HG03280 (cell line): ENCODE results near the gene TEKT5.
A peak's percentile ranks its signal among the peaks of the same experiment; 100 is the strongest.

Source experiments
- ATAC-seq: cut with Tn5 transposase; IDR thresholded peaks from one replicate; pipeline ENCODE4 v1.9.1; 2021; ENCODE audit warnings: mild to moderate bottlenecking, moderate library complexity; ENCODE audit not compliant: unreplicated experiment

TEKT5 gene

DNA sequence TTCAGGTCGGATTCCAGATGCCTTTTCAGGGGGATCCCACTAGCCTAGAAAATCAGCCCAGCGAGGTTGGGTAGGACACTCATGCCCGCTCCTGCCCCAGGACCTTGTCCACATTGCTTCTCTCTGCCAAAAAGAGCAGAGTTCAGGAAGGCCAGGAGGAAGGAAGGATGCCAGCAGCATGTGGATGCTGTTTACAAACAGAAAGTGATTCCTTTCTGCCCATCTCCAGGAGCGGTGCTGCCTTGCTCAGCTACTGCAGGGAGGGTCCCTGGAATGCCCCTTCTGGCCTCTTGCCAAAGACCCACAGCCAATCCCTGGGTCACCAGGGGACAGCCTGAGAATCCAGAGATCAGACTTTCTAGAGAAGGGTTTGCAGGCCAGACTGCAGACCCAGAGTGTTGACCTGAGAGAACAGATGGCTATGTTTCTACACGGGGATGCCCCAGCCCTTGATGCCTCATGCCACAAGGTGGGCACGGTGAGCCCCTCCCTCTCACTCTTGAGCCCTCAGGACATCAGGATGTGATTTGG lies 82.0 kb downstream of the TEKT5 start:
- ATAC-seq: no peak

DNA sequence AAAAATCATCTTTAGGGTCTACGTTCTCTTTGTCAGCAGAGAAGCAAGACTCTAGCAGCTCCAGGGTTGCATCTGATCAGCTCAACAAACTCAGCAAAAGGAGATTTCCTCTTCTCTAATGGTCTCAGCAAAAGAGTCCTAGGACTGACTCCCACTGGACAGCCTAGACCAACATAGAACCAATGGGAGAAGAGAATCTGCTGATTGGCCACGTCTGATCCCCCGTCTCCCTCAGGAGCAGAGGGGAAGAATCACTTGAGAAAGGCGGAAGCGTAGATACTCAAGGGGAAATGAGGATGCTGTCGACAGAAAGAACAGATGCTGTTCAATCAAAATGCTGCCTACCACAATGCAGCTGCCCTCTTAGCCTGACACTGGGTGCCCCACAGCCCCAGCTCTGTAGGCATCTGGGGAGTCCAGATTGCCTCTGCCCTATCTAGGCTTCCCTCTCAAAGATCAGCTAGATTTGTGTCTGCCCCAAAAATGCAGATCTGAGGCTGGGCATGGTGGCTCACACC lies 82.8 kb downstream of the TEKT5 start:
- ATAC-seq: no peak

DNA sequence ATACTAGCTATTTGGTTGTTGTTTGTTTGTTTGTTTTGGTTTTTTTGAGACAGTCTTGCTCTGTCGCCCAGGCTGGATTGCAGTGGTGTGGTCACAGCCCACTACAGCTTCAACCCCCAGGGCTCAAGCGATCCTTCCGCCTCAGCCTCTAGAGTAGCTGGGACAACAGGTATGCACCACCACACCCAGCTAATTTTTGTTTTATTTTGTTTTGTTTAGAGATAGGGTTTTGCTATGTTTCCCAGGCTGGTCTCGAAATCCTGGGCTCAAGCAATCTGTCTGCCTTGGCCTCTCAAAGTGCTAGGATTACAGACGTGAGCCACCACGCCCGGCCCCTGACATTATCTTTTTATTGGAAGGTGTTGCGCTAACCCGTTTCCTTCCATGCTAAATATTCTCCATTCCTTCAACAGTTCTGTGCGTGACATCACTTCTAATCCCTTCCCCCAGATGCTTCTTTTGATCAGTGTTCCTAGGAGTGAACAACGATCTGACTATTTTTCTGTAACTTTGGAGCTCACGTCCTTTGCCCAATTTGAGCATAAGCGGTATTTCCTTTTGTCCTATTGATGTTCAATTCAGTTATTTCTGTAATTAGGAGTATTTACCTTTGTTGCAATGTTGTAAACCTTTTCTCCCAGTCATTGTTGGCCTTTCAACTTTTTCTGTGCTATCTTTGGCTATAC lies 84.1 kb downstream of the TEKT5 start:
- ATAC-seq: no peak

DNA sequence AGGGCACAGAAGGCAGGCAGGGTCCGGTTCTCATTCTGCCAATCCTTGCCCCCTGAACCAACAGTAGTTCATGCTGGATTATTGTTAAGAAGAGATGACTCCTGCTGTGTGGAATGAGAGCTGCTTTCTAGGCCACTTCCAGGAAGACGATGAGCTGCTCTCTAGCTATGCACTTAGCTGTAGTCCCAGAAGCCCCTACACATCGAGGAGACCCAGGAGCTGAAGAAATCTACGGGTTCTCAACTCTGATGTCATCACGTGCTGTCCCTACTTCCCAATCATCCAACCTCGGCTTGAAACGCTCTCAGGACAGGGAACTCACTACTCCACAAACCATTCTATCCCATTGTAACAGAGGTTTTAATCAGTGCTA lies 85.3 kb downstream of the TEKT5 start:
- ATAC-seq: no peak

DNA sequence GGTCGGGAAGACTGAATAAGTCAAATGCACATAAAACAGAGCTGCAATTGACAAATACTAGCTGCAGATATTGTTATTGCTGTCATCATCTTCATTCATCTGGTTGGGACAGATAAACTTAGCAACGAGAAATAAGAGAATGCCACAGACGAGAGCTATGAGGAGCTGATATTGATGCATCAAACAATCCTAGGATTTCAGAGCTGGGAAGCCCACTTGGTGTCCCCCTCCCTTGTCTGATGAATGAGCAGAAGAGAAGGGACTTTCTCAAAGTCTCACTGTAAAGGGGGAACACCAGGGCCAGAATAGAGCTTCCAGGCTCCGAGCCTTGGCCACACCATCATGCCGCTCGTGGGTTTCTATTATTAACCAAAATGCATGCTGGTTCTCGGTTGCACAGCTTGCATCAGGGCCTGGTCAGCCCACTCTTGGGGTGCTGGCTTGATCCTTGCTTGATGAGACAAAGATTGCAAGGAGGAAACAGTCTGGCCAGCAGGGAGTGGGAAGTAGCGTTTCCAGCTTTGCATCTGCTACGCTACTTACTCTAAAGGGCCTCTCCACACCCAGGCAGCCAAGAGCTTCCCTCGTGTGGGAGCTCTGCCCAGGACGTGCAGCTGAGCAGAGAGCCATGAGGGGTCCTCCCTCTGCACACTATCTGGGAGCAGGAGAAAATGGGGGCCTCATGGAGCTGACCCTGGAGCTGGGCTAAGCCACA lies 85.9 kb downstream of the TEKT5 start:
- no peak for ATAC-seq

DNA sequence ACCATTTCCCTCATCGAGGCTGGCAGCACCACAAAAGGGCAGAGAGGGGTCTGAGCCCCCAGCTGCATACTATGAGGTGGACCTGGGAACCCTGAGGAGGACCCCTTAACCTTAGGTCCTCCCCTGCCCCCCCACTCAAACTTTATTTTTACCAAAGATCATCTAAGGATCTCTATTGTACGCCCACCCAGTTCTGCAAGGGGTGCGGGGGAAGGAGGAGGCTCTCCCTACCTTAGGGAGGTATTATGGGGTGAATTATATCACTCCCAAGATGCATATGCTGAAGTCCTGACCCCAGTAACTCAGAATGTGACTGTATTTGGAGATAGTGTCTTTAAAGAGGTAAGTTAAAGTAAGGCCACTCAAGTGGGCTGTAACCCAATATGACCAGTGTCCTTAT lies 87.6 kb downstream of the TEKT5 start:
- ATAC-seq: no peak

DNA sequence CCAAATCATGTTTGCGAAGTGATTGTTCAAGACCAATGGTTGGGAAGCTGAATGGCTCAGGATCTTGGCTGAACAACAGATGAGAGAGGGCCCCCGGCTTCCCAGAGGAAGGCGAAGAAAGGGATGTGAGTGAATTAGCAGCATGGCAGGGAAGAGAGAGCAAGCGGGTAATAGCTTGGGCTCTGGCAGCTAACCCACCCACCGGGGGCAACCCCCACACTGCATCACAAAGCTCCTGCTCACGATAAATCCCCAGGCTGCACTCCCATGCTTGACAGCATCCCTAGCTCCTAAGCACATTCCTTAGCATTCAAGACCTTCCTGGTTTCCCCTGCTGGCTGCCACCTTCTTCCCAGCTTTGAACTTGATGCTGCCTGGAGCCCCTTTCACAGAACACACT lies 88.1 kb downstream of the TEKT5 start:
- ATAC-seq: no peak

DNA sequence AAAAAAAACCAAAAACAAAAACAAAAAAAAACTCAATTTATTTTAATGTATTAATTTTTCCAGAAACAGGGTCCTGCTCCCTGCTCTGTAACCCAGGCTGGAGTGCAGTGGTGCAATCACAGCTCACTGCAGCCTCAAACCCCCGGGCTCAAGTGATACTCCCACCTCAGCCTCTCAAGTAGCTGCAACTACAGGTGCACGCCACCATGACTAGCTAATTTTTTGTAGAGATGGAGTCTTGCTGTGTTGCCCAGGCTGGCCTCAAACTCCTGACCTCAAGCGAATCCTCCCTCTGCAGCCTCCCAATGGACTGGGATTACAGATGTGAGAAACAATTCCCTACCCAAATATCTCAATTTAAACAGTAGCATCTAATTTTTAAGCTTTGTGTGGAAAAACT lies 89.1 kb downstream of the TEKT5 start:
- no peak for ATAC-seq

DNA sequence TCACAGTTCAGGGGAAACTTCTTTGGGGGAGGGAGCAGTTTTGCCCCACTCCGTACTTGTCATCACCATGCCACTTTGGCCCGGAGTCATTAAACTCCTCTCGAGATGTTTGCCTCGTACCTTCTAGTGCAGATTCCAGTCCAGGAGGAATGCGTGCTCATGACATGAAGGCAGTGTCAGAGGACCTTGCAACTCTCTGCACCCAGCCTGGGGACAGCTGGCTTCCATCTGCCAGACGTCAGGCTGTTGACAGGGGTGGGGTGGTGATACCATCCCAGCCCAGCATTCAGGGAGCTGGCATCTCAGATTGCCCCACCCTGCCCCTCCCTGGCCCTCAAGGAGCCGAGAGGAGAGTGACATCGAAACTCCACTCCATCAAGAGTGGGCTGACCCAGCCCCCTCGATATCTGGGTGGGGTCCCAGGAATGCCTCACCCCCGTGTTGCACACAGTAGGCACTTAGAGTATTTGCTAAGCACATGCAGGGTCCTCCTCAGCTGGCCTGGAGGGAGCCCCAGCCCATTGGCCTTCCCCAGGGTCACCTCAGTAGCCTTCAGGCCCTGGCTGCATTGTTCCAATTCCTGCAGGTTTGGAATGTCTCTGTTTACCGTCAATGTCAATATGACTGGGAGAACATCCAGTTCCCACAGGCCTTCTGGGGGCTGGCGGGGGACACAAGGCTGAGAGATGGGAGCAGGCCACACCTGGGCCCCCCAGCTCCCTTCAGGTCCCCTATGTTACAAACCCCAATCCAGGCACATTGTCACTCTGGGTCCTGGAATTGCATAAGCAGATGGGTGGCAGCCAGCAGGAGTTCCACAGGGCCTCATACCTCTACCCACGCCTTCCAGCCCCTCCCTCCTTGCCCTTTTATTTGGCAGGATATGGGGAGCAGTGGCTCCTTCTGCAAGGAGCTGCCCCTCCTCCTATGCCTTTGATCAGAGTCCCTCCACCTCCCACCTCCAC lies 93.0 kb downstream of the TEKT5 start:
- ATAC-seq: no peak

DNA sequence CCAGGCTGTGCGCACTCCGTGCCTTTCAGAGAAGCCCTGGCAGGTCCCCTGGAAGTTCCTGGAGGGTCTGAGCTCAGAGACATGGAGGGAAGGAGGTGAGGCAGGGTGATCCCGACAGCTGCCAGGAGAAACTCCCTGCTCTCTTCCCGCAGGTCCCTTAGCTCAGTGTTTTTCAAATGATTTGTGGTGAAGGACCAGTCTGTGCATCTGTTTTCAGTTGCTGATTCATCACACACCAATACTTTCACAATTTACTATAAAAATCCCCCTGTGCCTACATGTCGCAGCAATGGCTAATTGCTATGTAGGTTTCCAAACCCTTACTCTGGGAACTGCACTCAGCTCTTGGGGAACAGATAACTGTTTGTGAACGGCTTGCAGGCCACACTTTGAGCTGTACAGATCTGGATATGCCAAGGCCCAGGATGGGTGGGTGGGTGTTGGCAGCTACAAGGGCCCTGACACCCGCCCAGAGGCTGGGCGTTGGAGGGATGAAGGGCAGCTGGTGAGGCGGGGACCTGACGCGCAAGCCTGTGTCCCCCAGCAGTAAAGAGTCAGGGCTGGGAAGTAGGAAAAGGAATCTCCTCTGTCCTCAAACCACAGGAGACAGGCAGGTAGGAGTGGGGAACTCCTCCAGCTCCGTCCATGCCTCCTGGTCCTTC lies 93.8 kb downstream of the TEKT5 start:
- no peak for ATAC-seq

DNA sequence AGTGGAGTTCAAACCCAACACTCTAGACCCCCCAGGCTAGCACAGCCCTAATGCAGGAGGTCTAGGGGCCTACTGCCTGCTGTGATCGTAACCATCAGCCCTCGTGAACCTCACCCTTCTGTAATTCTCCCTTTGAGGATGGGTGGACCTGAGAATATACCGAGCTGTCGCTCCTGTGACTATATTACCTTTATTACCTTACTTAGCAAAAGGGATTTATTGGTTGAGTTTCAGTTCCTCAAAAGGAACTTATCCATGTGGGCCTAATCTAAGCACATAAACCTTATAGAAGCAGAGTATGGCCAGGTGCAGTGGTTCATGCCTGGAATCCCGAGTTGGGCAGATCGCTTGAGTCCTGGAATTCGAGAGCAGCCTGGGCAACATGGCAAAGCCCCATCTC lies 95.1 kb downstream of the TEKT5 start:
- no peak for ATAC-seq

DNA sequence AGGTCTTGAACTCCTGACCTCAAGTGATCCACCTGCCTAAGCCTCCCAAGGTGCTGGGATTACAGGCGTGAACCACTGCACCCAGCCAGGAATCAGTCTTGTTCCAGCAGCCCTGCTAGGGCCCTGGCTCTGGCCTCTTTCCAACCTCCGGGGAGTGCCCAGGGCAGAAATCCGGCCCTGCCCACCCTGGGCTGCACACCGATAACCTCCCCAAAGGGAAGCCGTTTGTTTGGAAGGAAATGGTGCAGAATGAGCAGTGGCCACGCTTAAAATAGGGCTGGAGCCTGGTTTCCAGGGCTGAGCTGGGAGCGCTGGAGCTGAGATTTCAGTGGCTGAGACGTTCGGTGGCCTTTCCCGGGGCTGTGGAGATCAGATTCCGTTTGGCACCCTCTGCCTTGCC lies 96.6 kb downstream of the TEKT5 start:
- no peak for ATAC-seq

DNA sequence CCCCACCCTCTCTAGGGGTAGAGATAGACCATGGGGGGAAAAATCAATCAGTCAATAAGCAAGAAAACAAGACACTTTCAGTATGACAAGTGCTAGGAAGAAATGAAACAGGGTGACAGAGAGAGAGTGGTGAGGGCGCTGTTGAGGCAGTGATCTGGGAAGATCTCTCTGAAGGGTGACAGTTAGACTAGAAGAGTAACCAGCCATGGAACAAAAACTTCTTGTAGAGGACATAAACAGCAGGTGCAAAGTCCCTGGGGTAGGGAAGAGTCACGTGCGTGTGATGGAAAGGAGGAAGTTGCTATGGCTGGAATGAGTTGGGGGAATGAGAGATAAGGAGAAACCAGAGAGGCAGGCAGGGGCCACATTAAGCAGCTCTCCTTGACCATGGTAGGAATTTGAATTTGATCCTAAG lies 97.5 kb downstream of the TEKT5 start:
- peak; percentile 39 for ATAC-seq

DNA sequence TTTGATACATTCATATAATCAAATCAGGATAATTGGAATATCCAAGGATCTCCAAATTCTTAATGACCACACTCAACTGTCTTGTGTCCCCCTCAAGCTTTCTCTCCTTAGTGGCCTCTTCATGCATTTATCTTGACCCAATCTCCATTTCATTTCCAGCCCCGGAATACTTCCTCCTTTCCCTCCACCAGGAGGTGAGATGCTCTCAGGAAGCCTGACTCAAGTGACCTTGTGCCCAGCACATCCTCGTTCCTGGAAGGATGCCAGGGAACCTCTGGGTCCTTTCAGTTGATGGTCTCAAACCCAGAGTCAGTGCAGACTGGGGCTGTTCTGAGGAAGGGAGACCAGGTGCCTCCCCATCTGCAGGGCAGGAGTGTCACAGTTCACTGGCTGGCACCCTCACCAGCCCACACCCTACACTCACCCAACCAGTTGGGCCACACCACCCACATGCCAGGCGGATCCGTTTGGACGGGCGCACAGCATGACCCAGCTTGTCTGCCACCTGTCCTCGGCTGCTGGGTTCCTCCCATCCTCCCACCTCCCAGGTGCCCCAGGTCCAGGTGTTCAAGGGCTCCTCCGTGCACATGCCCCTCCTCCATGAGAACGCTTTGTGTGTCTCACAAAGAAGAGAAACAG lies 100.3 kb downstream of the TEKT5 start:
- no peak for ATAC-seq

DNA sequence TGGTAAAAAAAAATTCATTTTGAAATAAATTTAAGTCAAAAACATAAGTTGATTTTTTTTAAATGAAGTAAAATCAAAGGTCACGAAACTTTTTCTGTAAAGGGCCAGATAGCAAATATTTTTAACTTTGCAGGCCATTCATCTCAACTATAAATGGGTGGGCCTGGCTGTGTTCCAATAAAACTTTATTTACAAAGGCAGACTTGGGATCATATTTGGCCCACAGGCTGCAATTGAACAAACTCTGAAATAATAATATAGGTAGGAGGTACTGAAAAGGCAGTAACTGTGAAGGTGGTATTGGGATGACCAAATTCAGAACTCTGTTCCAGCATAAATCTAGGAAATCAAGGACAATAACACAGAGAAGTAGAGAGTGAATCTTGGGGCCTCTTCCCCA lies 102.1 kb downstream of the TEKT5 start:
- no peak for ATAC-seq

DNA sequence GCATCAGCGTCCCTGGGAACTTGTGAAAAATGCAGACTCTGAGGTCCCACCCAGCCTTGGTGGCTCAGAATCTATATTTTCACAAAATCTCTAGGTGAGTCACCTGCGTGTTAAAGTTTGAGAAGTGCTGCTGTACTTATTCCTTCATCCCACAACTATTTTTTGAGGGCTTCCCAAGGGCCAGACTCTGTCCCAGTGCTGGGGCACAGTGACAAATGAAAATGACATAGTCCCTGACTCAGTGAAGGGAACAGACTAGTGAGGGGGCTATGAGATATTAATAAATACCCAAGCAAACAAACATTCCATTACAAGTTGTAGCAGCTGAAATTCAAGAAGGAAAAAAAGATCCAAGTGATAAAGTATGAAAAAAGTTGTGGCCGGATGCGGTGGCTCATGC lies 104.4 kb downstream of the TEKT5 start:
- ATAC-seq: no peak

DNA sequence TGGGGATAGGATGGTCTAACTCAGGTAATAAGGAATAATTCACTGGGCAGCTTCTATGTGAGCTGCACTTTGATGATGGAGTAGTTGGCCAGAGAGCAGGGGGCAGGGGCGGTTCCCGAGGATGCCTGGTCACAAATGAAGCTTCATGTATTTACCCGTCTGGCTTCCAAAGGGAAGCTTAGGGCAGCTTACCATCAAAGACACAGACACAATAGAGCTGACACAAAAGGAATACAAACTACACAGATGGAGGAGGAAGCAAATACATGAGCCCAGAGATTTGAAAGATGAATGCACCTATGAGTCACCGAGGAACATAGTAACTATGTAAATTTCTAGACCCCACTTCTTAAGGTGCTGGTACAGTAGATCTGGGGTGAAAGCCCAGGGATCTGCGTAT lies 105.6 kb downstream of the TEKT5 start:
- no peak for ATAC-seq

DNA sequence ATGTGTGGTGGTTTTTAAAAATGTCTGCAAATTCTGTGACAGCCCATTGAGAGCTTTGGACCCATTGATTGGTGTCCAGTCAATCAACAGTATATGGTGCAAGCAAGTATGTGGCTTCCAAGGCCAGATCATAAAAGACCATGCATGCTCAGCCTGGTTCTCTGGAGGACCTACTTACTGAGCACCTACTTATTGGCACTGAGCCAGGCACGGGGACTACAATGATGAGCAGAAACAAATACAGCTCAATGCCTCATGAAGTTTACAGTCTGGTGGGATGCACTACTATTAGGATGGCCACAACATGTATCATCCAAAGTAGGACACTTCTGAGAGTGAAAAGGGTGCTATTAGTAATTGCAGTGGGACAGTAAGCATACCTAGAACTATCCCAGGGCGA lies 107.1 kb downstream of the TEKT5 start:
- no peak for ATAC-seq

DNA sequence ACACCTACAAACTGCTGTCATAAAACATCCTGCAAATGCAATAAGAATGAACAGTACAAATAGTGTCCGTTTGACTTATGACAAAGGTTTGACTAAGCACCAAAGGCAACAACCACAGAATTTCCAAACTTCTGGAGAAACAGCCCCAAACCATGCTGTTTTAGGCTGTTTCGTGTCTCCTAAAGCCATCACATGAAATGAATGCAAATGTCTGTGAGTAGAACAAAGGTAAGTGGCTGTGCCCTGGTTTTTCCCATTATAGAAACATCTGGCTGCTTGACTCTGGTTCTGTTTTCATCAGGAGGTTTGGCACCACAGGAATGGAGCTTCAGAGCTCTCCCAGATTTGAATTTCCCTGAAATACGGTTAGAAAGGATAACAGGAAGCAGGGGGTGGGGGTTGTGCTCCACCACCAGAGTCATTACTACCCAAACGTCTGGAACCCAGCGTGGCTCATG lies 109.7 kb downstream of the TEKT5 start:
- no peak for ATAC-seq

DNA sequence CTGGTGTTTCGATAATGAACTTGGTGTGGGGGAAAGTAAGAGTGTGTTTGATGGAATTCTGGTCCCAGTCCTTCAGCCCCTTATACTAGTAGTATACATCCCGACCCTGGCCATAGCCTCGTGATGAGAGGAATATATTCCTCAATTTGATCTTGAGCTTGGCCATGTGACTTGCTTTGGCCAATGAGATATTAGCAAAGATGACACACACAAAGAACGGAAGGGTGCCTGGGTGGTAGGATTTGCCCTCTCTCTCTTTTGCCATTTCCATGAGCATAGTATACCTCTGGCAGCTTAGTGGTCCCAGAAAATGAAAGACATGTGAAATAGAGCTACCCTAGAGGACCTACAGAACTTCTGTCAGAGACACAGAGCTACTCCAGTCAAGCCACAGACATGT lies 111.5 kb downstream of the TEKT5 start:
- ATAC-seq: no peak
